Ovary (tissue), 9 donors: ENCODE data around the gene PDE8A. TPM values are rescaled to one million over a fixed set of nuclear protein-coding genes. Genes with fewer than 3 reads are reported as not detected.

Experiments used
- DNase-seq, 5 donors: peaks; one replicate each; pipeline ENCODE4 v3.0.0-alpha.2; 2019 to 2020
- H3K27ac ChIP-seq, 2 donors: fragments of 200-600 bp; one replicate each; pipeline versions ENCODE4 v1.5.1 to v1.8.0; 2019 to 2022
- H3K27me3 ChIP-seq: fragments of 200-600 bp; one replicate; pipeline ENCODE4 v1.8.0; 2022
- H3K36me3 ChIP-seq: fragments of 200-600 bp; sonication (generic); one replicate; pipeline ENCODE4 v1.5.1; 2019
- H3K4me1 ChIP-seq: one replicate; pipeline ENCODE4 v1.8.1; 2013; ENCODE audit warnings: mild to moderate bottlenecking, moderate library complexity; ENCODE audit not compliant: insufficient read depth
- H3K4me3 ChIP-seq: fragments of 200-600 bp; sonication (generic); one replicate; pipeline ENCODE4 v1.5.1; 2017
- H3K9me3 ChIP-seq, 2 donors: fragments of 200-600 bp in 1 of 2; sonication (generic) in 1 of 2; one replicate each; pipeline versions ENCODE4 v1.5.1 to v1.8.1; 2013 to 2019; ENCODE audit warnings: mild to moderate bottlenecking in 1 of 2, moderate library complexity in 1 of 2
- EP300 ChIP-seq: sonication (generic); formaldehyde crosslinking; IDR thresholded peaks from one replicate; pipeline ENCODE4 v1.6.1; 2017; ENCODE audit warnings: antibody characterized with exemption
- POLR2A ChIP-seq: fragments of 450-650 bp; IDR thresholded peaks from one replicate; pipeline ENCODE4 v1.6.1; 2017; ENCODE audit warnings: antibody characterized with exemption, mild to moderate bottlenecking, moderate library complexity
- WGBS, 3 donors: extraction: QIAGEN DNeasy Blood & Tissue Kit in 1 of 3; methylation state at CpG; one replicate each; pipeline versions ENCODE4 v1.1.5 to v1.1.7; 2013 to 2017; 5-methylcytosine and 5-hydroxymethylcytosine counted together
- intact Hi-C, 4 donors: fragments of 100-400 bp; cut with DNase I; formaldehyde crosslinking; loops; one replicate each; pipeline versions ENCODE4 v1.11.0 to v1.15.1; 2022 to 2023
- polyA plus RNA-seq, 2 donors: library from polyadenylated mRNA; stranded (reverse); fragments of 200-250 nt in 1 of 2; fragments of 350-450 nt in 1 of 2; fragmentation: Illumina TruSeq in 1 of 2; extraction: RNeasy Lipid Tissue Mini Kit (QIAGEN cat#74804) in 1 of 2; gene quantifications; one replicate each; pipeline ENCODE4 v1.2.3, GENCODE V29; 2013 to 2014
- total RNA-seq, 7 donors: library from RNA; depleted of rRNA in 2 of 7; stranded (reverse); fragments of >200 nt in 2 of 7; fragmentation: NEBNext Ultra II Directional in 3 of 7; extraction: Animal tissue kit (Norgen Biotek cat#: 25700) in 3 of 7; gene quantifications; one replicate each; pipeline versions ENCODE4 v1.1.0 to v1.2.4, GENCODE V29; 2016 to 2023
- TF ChIP-seq, protein P1 (sequence below), 3 donors: fragments of 450-650 bp in 2 of 3; fragments of 200-600 bp in 1 of 3; IDR thresholded peaks; one replicate each; pipeline versions ENCODE4 v1.5.1 to v1.8.0; 2016 to 2022; ENCODE audit warnings: antibody characterized with exemption in 3 of 3, mild to moderate bottlenecking in 1 of 3
- donor health status: DM: no; HTN: no; CAD: no; lungs with moderate emphysema.
- donor health status: DM: no; HTN: no; CAD: no.
- donor health status: Bipolar disorder and iron deficiency.
- donor health status: DM: yes; HTN: yes; CAD: no.
- donor health status: DM: no; HTN: no; CAD: no.
- donor health status: DM: yes; HTN: yes; CAD: no.

PDE8A gene
- total and polyA plus RNA-seq, 9 donors: 13.8 to 61.8 (median 33.2) TPM

DNA sequence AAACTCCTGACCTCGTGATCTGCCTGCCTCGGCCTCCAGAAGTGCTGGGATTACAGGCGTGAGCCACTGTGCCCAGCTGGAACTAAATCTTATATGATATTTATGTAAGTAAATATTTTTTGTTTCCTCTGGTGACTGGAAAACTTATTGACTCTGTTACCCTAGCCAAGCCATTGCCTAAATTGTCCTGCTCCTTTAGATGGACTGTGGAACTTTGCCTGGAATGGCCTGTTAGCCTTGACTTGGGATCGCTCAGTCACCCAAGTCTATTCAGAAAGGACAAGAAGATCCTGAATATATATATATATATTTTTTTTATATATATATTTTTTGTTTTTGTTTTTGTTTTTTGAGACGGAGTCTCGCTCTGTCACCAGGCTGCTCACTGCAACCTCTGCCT is 113.9 kb downstream of the PDE8A start:
- TF ChIP-seq POLR2A (no peak), EP300 (no peak)
- TF ChIP-seq, protein P1, sequence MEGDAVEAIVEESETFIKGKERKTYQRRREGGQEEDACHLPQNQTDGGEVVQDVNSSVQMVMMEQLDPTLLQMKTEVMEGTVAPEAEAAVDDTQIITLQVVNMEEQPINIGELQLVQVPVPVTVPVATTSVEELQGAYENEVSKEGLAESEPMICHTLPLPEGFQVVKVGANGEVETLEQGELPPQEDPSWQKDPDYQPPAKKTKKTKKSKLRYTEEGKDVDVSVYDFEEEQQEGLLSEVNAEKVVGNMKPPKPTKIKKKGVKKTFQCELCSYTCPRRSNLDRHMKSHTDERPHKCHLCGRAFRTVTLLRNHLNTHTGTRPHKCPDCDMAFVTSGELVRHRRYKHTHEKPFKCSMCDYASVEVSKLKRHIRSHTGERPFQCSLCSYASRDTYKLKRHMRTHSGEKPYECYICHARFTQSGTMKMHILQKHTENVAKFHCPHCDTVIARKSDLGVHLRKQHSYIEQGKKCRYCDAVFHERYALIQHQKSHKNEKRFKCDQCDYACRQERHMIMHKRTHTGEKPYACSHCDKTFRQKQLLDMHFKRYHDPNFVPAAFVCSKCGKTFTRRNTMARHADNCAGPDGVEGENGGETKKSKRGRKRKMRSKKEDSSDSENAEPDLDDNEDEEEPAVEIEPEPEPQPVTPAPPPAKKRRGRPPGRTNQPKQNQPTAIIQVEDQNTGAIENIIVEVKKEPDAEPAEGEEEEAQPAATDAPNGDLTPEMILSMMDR (IDR thresholded peaks at IDR 0.05): no peak
- Histone ChIP-seq H3K4me3 (no peak overlapping the region), H3K27me3 (no peaks in the 10 kb centered on the region), H3K27ac (no peak overlapping the region), H3K36me3 (no peaks in the 10 kb centered on the region), H3K9me3 (no peaks in the 10 kb centered on the region), H3K4me1 (no peaks in the 10 kb centered on the region)
- DNase-seq: no peak
- intact Hi-C loops: no loop called here
- WGBS, 3 donors: 89 to 99% (median 95%) methylated on average over 6 of the region's 6 CpGs

DNA sequence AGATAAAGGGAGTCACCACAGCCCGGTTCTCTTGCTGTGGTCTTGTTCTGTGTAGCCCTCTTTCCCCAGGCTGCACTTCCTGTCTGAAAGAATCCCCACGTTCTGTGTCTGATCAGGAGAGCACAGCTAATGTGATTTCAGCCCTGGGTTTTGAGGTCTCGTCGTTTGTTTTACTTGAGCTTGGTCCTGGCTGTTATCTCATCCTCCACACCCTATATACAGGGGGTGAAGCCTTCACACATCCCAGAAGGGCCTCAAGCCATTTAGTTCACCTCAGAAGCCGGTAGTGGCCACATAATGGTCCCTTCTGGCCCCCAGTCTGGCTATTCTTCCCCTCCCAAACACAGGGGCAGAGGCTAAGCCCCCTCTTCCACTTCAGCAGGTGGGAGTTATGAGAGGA is 115.6 kb downstream of the PDE8A start:
- no peaks in the 10 kb centered on the region for H3K27me3 ChIP-seq
- no peak overlapping the region for H3K27ac ChIP-seq
- no peak overlapping the region for H3K4me3 ChIP-seq
- DNase-seq: no peak
- H3K4me1 ChIP-seq: no peaks in the 10 kb centered on the region
- intact Hi-C loops: no loop called here
- no peak for TF ChIP-seq POLR2A
- no peak for TF ChIP-seq EP300
- TF ChIP-seq, protein P1 (IDR thresholded peaks at IDR 0.05): no peak
- no peaks in the 10 kb centered on the region for H3K9me3 ChIP-seq
- no peaks in the 10 kb centered on the region for H3K36me3 ChIP-seq
- 69 to 74% (median 73%) methylated on average over 5 of the region's 5 CpGs for WGBS, 3 donors

DNA sequence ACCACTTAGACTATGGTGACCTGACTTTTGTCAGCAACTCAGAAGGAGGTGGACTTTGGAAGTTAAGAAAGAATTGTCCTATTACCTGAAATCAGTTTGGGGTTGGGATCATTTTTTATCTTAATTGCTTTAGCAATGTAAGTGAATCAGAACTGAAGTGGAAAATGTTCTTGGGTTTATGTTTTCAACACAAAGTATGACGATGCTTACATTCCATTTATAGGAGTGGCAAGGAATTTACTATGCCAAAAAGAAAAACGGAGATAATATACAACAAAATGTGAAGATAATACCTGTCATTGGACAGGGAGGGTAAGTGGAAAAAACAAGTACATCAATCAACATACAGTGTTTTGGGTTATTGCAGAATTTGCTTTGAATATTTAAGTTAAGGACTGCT is 116.1 kb downstream of the PDE8A start:
- no peaks in the 10 kb centered on the region for H3K27me3 ChIP-seq
- intact Hi-C loops: no loop called here
- H3K4me3 ChIP-seq: no peak overlapping the region
- DNase-seq: no peak
- H3K4me1 ChIP-seq: no peaks in the 10 kb centered on the region
- no peak overlapping the region for H3K27ac ChIP-seq
- WGBS, 3 donors: 12 to 39% (median 26%) methylated on average over 2 of the region's 2 CpGs
- TF ChIP-seq POLR2A (no peak), EP300 (no peak)
- TF ChIP-seq, protein P1 (IDR thresholded peaks at IDR 0.05): no peak
- H3K9me3 ChIP-seq: no peaks in the 10 kb centered on the region
- H3K36me3 ChIP-seq: no peaks in the 10 kb centered on the region

DNA sequence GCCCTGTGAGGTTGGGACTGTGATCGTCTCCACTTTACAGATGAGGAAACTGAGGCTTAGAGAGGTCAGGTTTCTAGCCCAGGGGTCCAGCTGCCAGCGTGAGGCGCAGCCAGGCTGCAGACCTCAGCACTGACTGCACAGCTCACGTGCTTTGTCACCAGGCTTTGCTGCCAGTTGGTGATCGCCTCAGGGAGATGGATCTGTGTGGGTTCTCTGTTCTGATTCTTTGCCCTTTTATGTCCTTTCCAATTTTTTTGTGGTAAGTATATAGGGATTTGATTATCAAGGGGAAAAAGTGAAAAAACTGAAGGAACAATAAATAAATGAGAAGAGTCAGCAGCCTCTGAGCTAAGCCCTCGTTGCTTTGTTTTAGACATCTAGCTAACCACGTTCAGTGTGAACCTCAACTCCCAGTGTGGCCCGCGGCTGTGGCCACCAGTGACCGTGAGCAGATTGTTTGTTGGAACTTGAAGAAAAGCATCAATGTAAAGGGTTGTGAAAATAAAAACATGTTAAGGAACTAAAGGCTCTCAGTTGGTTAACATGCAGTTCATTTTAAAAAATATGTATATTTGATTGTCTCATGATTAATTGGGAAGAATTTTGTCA is 117.6 kb downstream of the PDE8A start:
- TF ChIP-seq POLR2A (no peak), EP300 (no peak)
- TF ChIP-seq, protein P1 (IDR thresholded peaks at IDR 0.05): no peak
- no peak overlapping the region for H3K27ac ChIP-seq
- intact Hi-C loops: no loop called here
- H3K4me3 ChIP-seq: no peak overlapping the region
- DNase-seq: no peak
- H3K36me3 ChIP-seq: no peaks in the 10 kb centered on the region
- H3K9me3 ChIP-seq: no peaks in the 10 kb centered on the region
- 88 to 92% (median 89%) methylated on average over 10 of the region's 10 CpGs for WGBS, 3 donors
- no peaks in the 10 kb centered on the region for H3K27me3 ChIP-seq
- H3K4me1 ChIP-seq: no peaks in the 10 kb centered on the region
